Measurements from ENCODE around the gene TDO2.

TDO2 gene

DNA sequence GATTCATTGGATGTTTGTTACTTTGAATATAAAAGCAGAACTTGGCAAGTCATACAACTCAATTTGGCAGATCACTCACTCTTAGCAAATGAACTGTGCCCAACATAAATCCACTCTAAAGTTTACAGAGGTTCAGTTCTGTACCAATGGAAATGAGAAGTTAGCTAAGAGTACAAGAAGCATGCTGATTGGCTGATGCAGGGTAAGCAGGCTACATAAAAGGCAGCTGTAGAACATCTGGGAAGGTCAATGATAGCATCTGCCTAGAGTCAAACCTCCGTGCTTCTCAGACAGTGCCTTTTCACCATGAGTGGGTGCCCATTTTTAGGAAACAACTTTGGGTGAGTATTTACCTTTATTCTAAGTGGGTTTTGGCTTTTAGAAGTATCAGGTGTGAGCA is at the start of gene TDO2:
Gene TDO2, plus strand, starts transcription at position 244 of the 400 bp plus-strand sequence. Its CDS starts 63 bp downstream, at position 307.
- TF ChIP-seq, protein P1, sequence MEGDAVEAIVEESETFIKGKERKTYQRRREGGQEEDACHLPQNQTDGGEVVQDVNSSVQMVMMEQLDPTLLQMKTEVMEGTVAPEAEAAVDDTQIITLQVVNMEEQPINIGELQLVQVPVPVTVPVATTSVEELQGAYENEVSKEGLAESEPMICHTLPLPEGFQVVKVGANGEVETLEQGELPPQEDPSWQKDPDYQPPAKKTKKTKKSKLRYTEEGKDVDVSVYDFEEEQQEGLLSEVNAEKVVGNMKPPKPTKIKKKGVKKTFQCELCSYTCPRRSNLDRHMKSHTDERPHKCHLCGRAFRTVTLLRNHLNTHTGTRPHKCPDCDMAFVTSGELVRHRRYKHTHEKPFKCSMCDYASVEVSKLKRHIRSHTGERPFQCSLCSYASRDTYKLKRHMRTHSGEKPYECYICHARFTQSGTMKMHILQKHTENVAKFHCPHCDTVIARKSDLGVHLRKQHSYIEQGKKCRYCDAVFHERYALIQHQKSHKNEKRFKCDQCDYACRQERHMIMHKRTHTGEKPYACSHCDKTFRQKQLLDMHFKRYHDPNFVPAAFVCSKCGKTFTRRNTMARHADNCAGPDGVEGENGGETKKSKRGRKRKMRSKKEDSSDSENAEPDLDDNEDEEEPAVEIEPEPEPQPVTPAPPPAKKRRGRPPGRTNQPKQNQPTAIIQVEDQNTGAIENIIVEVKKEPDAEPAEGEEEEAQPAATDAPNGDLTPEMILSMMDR (IDR thresholded peaks at IDR 0.05; ENCODE audit: extremely low read depth, insufficient read depth, missing control alignments): no peak
- DNase-seq (ENCODE audit: low spot score): no peak
- in situ Hi-C loops (cut with MboI; ENCODE audit: low pct_unique_long_range_greater_than_20kb, low sequenced_read_pairs, unreplicated experiment): no loop called here

DNA sequence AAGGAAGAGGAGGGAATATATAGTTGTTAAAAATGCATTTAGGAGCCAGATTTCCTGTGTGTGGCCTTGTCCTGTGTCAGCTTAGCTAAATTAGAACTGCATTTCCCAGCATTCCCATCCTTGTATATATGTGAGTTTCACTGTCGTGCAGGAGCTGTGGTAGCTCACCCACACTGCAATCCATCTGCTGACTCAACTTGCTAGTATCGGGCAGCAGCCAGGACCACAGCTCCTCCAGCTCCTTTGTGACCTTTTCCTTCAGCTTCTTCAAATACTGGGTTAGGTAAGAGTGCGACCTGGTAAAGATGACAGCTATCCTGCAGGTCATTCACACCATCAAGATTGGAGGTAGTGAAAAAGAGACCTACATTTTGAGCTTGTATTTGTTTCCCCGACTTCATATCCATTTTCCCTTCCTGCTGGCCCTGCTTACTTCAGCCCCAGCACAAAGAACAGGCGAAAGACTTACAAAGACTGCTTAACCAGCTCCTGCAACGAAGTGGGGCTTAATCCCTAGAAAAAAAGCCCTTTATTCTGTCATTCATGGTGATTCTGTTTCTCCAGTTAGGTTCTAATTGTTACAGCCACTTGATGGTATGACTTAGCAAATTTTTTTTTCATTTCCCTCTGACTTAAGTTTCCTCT is 48.8 kb upstream of the TDO2 start:
- no peak for DNase-seq (ENCODE audit: low spot score)
- TF ChIP-seq, protein P1 (IDR thresholded peaks at IDR 0.05; ENCODE audit: extremely low read depth, insufficient read depth, missing control alignments): no peak

DNA sequence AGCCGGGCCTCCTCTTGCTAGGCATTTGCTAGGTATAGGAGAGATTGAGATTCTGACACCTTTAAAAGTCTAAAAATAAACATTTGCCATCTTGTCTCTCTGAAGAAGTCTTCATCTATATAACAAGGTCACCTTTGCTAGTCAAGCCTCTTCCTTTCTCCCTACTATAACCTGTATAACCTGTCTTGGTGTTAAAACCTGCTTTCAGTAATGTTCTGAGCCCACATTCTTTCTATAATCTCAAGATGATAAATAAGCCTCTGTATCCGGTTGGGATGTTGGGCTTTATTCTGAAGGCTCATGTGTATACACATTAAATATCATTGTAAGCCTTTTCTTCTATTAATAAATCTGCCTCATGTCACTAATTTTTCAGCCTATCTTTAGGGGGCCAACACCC is 47.6 kb upstream of the TDO2 start:
- in situ Hi-C loops (cut with MboI; ENCODE audit: low pct_unique_long_range_greater_than_20kb, low sequenced_read_pairs, unreplicated experiment): no loop called here
- TF ChIP-seq, protein P1 (IDR thresholded peaks at IDR 0.05; ENCODE audit: extremely low read depth, insufficient read depth, missing control alignments): no peak
- no peak for DNase-seq (ENCODE audit: low spot score)

More for the DNA sequence above, 48.8 kb upstream of the TDO2 start:
- in situ Hi-C loops (cut with MboI; ENCODE audit: low pct_unique_long_range_greater_than_20kb, low sequenced_read_pairs, unreplicated experiment): no loop called here

DNA sequence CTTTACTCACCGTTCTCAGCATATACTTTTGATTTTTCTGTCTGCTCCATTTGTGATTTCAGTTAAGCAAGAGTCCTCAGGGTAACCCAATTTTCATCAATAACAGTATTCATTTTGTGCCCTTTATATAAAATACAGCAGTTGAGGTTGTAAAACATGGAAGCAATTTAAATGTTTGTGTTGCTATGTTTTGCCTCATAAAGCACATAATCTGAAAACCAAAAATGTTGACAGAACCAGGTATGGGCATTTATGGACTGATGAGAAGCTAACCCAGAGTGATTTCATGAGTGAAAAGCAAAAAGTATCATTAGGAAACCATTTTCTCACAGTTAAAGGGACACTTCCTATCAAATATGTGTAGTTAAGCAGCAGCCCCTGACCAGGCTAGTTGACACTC is 37.3 kb upstream of the TDO2 start, which contains the start of gene ASIC5:
Gene ASIC5, minus strand, starts transcription at position 101 of the 400 bp plus-strand sequence. Its CDS starts 51 bp downstream, at position 50.
- TF ChIP-seq, protein P1 (IDR thresholded peaks at IDR 0.05; ENCODE audit: extremely low read depth, insufficient read depth, missing control alignments): no peak
- DNase-seq (ENCODE audit: low spot score): no peak
- in situ Hi-C loops (cut with MboI; ENCODE audit: low pct_unique_long_range_greater_than_20kb, low sequenced_read_pairs, unreplicated experiment): no loop called here

DNA sequence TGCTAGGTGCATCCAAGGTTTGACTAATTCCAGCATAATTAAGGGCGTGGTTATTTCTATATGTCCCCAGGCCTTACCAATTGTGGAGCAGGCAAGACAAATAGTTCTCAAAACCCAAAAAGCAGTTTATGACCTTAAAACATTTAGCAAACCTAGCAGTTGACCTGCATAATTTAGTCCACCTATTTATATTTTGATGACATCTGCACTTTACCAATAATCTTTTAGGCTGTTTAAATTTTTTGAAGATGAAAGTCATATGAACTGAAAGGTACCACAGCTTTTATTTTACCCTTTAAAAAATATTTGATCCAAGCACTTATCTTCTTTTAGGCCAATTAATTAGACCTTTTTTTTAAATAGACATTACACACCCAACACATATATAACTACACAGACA is 27.6 kb upstream of the TDO2 start:
- in situ Hi-C loops (cut with MboI; ENCODE audit: low pct_unique_long_range_greater_than_20kb, low sequenced_read_pairs, unreplicated experiment): no loop called here
- DNase-seq (ENCODE audit: low spot score): no peak
- TF ChIP-seq, protein P1 (IDR thresholded peaks at IDR 0.05; ENCODE audit: extremely low read depth, insufficient read depth, missing control alignments): no peak

DNA sequence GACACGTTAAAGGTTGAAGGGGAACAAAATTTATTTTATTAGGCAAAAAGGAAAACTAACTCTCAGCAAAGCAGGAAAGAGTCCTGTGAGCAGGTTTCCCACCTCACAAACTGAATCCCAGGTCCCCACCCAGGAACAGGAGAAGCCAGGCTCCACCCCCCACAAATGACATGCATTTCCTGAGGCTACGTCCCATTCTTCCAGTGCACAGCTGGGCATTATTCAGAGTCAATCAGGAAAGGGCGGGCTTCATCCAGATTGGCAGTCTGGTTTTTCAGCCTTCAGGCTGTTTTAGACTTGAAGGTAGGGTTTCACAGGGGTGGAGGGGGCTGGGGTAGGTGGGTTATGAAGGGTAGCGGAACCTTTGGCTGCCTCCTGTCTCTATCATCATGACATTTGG is 25.5 kb upstream of the TDO2 start:
- TF ChIP-seq, protein P1 (IDR thresholded peaks at IDR 0.05; ENCODE audit: extremely low read depth, insufficient read depth, missing control alignments): no peak
- in situ Hi-C loops (cut with MboI; ENCODE audit: low pct_unique_long_range_greater_than_20kb, low sequenced_read_pairs, unreplicated experiment): no loop called here
- DNase-seq (ENCODE audit: low spot score): no peak

Data from GM13977 (cell line).